HFFc6 (cell line): Measurements from ENCODE around the gene EPHX1. TPM values are rescaled to one million over a fixed set of nuclear protein-coding genes. Genes with fewer than 3 reads are reported as not detected.

Experiments
- DNase-seq: peaks from one replicate; pipeline ENCODE4 v3.0.0-alpha.2; 2018
- H3K27ac Mint-ChIP-seq: 2 replicates; pipeline ENCODE4 v1.8.0; 2020; ENCODE audit warnings: mild to moderate bottlenecking, mixed read lengths
- H3K27me3 Mint-ChIP-seq: 2 replicates; pipeline ENCODE4 v1.8.0; 2021; ENCODE audit warnings: mild to moderate bottlenecking, moderate library complexity, mixed read lengths; ENCODE audit not compliant: insufficient read depth
- H3K36me3 Mint-ChIP-seq: 2 replicates; pipeline ENCODE4 v1.8.0; 2021; ENCODE audit warnings: low read depth, mixed read lengths
- H3K4me1 Mint-ChIP-seq: 2 replicates; pipeline ENCODE4 v1.8.0; 2020; ENCODE audit warnings: low read depth, mixed read lengths
- H3K4me3 Mint-ChIP-seq: 2 replicates; pipeline ENCODE4 v1.8.0; 2020; ENCODE audit warnings: mild to moderate bottlenecking, moderate library complexity, mixed read lengths
- H3K9me3 Mint-ChIP-seq: 2 replicates; pipeline ENCODE4 v1.8.0; 2020; ENCODE audit warnings: mild to moderate bottlenecking, mixed read lengths
- total RNA-seq, 6 experiments: library from RNA; stranded (reverse); fragmentation: NEBNext Ultra II Directional; extraction: Animal tissue kit (Norgen Biotek cat#: 25700); gene quantifications; 2 replicates in 1 of 6; 3 replicates in 5 of 6; pipeline ENCODE4 v1.2.3, GENCODE V29; 2021
- TF ChIP-seq, protein P1 (sequence below): fragments of 200-600 bp; sonication (generic); IDR thresholded peaks from 2 replicates; pipeline ENCODE4 v1.5.0; 2021; ENCODE audit warnings: antibody characterized with exemption, mild to moderate bottlenecking

The EPHX1 gene
- total RNA-seq, 6 experiments from 2014 or later, result 30.3 to 38.7 (median 34.9) TPM

- TF ChIP-seq, protein P1, sequence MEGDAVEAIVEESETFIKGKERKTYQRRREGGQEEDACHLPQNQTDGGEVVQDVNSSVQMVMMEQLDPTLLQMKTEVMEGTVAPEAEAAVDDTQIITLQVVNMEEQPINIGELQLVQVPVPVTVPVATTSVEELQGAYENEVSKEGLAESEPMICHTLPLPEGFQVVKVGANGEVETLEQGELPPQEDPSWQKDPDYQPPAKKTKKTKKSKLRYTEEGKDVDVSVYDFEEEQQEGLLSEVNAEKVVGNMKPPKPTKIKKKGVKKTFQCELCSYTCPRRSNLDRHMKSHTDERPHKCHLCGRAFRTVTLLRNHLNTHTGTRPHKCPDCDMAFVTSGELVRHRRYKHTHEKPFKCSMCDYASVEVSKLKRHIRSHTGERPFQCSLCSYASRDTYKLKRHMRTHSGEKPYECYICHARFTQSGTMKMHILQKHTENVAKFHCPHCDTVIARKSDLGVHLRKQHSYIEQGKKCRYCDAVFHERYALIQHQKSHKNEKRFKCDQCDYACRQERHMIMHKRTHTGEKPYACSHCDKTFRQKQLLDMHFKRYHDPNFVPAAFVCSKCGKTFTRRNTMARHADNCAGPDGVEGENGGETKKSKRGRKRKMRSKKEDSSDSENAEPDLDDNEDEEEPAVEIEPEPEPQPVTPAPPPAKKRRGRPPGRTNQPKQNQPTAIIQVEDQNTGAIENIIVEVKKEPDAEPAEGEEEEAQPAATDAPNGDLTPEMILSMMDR, result no peak
- Mint-ChIP-seq H3K27me3 (no peaks in the 10 kb centered on the region; the same call in 1 of the 2 replicates), H3K4me3 (no peak overlapping the region), H3K9me3 (no peaks in the 10 kb centered on the region), H3K4me1 (peaks cover 44% of the 10 kb centered on the region), H3K27ac (peak overlapping the region; percentile 88; the same call in 1 of the 2 replicates), H3K36me3 (no peaks in the 10 kb centered on the region; the same call in 1 of the 2 replicates)
- no peak for DNase-seq
Measured at GRCh38 chr1:225880222-225880588, 70.3 kb downstream of the EPHX1 start.

DNA sequence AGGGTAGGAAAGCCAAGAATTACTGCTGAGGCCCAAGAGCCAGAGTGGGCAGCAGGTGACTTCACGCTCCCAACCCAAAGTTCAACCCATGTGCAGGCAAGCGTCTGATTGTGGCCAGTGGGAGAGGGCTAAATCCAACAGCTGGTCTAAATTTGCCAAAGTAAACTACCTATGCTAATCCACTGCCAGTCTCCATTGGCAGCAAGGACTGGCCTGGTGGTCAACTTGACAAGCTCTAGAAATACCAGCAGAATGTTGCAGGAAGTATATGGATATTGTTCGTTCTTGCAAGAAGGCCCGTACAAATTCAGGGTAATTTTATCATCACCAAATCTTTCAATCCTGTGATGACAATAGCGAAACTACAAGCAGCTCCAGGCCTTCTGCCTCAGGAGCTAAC is 70.7 kb downstream of the EPHX1 start:
- Mint-ChIP-seq H3K4me1 (peaks cover 44% of the 10 kb centered on the region), H3K27ac (peak overlapping the region; percentile 88; the same call in 1 of the 2 replicates), H3K36me3 (no peaks in the 10 kb centered on the region), H3K4me3 (peak overlapping the region; percentile 94), H3K9me3 (no peaks in the 10 kb centered on the region), H3K27me3 (no peaks in the 10 kb centered on the region; the same call in 1 of the 2 replicates)
- no peak for DNase-seq
- TF ChIP-seq, protein P1, result no peak

GRCh38 chr1:225881081-225881958 is 71.4 kb downstream of the EPHX1 start:
- Mint-ChIP-seq H3K27ac (peak overlapping the region; percentile 88), H3K36me3 (no peaks in the 10 kb centered on the region), H3K27me3 (no peaks in the 10 kb centered on the region; the same call in 1 of the 2 replicates), H3K4me1 (peaks cover 44% of the 10 kb centered on the region), H3K4me3 (peak overlapping the region; percentile 94), H3K9me3 (no peaks in the 10 kb centered on the region)
- TF ChIP-seq, protein P1, result no peak
- DNase-seq, result peak; percentile 36

- H3K27ac Mint-ChIP-seq, result peak within 1 kb of the TSS; percentile 88
Measured at GRCh38 chr1:225881959-225882693, 72.2 kb downstream of the EPHX1 start, which contains the start of gene TMEM63A. TMEM63A (minus strand) TSS chr1:225882380; CDS start chr1:225877580, 4,800 bp downstream.

More at GRCh38 chr1:225881959-225882693, 72.2 kb downstream of the EPHX1 start, which contains the start of gene TMEM63A:
- H3K4me1 Mint-ChIP-seq, result peaks cover 44% of the 10 kb centered on the region
- no peaks in the 10 kb centered on the region; the same call in 1 of the 2 replicates for H3K27me3 Mint-ChIP-seq
- TF ChIP-seq, protein P1, result peak; percentile 58
- H3K36me3 Mint-ChIP-seq, result no peaks in the 10 kb centered on the region
- H3K4me3 Mint-ChIP-seq, result peak within 1 kb of the TSS; percentile 94
- peak; percentile 78 for DNase-seq
- H3K9me3 Mint-ChIP-seq, result no peaks in the 10 kb centered on the region
